Neural crest cell (in vitro differentiated cells): Measurements from ENCODE around the gene FBLN1. TPM values are rescaled to one million over a fixed set of nuclear protein-coding genes. Genes with fewer than 3 reads are reported as not detected.

Experiments
- DNase-seq: peaks from one replicate; pipeline ENCODE4 v3.0.0; 2021; ENCODE audit warnings: low read depth, mixed read lengths, low spot score
- H3K27ac Mint-ChIP-seq: one replicate; pipeline ENCODE4 v1.8.0; 2021; ENCODE audit warnings: mild to moderate bottlenecking, mixed read lengths; ENCODE audit not compliant: unreplicated experiment
- H3K27me3 Mint-ChIP-seq: 2 replicates; pipeline ENCODE4 v1.8.0; 2021; ENCODE audit warnings: low read depth, mild to moderate bottlenecking, mixed read lengths
- H3K36me3 Mint-ChIP-seq: 2 replicates; pipeline ENCODE4 v1.8.0; 2021; ENCODE audit warnings: low read depth, mild to moderate bottlenecking, mixed read lengths
- H3K4me1 Mint-ChIP-seq: 2 replicates; pipeline ENCODE4 v1.8.0; 2021; ENCODE audit warnings: mixed read lengths
- H3K4me3 Mint-ChIP-seq: one replicate; pipeline ENCODE4 v1.8.0; 2021; ENCODE audit warnings: mild to moderate bottlenecking, mixed read lengths
- H3K9me3 Mint-ChIP-seq: 2 replicates; pipeline ENCODE4 v1.8.0; 2021; ENCODE audit warnings: mixed read lengths
- total RNA-seq: library from RNA; stranded (reverse); gene quantifications from 2 replicates; pipeline ENCODE4 v1.2.1, GENCODE V29; 2021
- TF ChIP-seq, protein P1 (sequence below): fragments of 200-600 bp; sonication (generic); conservative IDR thresholded peaks from 2 replicates; pipeline ENCODE4 v1.5.0; 2021; ENCODE audit warnings: antibody characterized with exemption, mild to moderate bottlenecking

Gene FBLN1
- total RNA-seq, 1 donor from 2014 or later: 163 TPM

DNA sequence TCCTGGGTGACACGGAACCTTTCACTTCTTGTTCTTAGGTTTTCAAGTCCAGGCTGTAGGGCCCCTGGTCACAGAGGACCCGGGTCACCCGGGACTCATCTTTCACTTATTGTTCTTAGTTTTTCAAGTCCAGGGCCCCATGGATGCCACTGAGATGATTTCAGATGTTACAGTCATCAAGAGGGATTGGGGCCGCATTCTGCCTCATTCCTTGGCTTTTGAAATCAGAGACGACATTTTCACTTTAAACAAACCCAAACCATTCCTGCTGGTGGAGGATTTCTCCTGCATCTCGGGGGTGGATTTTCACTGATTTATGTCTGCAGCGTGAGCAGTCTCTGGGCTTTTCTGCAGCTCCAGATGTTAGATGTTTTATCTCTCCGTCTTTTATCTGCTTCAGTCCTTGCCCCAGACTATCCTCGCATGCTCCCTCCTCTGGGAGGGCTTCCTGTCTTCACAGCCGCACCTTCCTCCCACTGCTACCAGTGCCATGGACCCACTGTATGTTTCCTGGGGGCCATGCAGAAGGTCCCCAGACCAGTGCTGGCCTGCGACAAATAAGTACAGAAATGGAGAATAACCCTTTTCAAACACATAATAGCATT lies 27.4 kb downstream of the FBLN1 start:
- H3K9me3 Mint-ChIP-seq: no peaks in the 10 kb centered on the region
- peaks cover 5% of the 10 kb centered on the region for H3K4me1 Mint-ChIP-seq
- H3K4me3 Mint-ChIP-seq: no peak overlapping the region
- no peak overlapping the region for H3K27ac Mint-ChIP-seq
- no peak for DNase-seq
- H3K36me3 Mint-ChIP-seq: peaks cover 4% of the 10 kb centered on the region
- TF ChIP-seq, protein P1, sequence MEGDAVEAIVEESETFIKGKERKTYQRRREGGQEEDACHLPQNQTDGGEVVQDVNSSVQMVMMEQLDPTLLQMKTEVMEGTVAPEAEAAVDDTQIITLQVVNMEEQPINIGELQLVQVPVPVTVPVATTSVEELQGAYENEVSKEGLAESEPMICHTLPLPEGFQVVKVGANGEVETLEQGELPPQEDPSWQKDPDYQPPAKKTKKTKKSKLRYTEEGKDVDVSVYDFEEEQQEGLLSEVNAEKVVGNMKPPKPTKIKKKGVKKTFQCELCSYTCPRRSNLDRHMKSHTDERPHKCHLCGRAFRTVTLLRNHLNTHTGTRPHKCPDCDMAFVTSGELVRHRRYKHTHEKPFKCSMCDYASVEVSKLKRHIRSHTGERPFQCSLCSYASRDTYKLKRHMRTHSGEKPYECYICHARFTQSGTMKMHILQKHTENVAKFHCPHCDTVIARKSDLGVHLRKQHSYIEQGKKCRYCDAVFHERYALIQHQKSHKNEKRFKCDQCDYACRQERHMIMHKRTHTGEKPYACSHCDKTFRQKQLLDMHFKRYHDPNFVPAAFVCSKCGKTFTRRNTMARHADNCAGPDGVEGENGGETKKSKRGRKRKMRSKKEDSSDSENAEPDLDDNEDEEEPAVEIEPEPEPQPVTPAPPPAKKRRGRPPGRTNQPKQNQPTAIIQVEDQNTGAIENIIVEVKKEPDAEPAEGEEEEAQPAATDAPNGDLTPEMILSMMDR: no peak
- H3K27me3 Mint-ChIP-seq: no peaks in the 10 kb centered on the region

DNA sequence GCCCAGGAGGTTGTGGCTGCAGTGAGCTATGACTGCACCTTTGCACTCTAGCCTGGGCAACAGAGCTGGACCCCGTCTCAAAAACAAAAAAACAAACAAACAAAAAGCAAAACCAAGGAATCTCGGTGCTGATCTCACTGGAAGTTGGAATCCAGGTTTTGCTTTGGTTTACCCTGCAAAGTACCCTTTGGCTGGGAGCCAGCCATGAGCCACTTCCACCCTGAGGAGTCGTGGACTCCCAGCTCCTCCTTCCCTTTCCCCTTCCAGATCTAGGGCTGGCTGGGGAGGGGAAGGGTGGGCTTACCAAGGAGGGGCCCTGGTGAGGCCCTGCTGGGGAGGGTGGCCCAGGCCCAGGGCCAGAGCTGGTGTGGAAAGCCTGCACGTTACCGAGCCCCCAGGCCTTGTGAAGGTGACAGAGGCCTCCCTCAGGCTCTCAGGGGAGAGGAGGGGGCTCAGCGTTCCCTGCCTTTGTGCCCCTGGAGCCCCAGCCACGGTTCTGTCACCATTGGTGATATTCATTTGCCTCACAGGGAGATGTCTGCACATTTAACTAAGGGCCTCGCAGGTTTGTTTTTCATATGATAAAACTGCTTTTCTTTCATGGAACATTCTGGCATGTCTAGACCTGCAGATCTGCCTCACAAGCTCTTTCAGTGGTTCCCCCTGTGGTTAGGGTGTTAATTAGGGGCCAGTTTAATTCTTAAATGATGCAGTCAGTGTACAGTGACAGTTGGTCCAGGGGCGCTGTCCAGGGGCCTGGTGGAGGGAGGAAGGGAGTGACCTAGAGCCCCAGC lies 29.0 kb downstream of the FBLN1 start:
- Mint-ChIP-seq H3K4me1 (peaks cover 5% of the 10 kb centered on the region), H3K36me3 (peaks cover 4% of the 10 kb centered on the region), H3K4me3 (no peak overlapping the region), H3K27ac (no peak overlapping the region), H3K27me3 (no peaks in the 10 kb centered on the region), H3K9me3 (no peaks in the 10 kb centered on the region)
- TF ChIP-seq, protein P1: no peak
- DNase-seq: no peak

DNA sequence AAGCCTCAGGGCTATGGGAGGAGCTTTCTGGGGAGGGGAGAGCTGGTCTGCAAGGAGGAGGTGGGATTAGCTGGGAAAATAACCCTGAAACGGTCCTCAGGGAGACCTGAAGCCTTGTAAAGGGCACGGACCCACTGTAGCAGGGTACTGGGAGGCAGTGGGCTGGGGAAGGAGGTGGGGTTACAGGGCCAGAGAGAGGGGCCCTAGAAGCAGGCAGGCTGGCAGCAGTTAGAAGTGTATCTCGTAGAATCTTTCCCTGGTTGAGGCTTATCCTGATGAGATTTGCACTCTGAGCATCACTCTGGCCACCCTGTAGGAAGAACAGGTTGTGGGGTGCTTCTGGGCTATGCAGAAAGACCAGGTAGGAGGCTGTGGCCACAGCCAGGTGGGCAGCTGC lies 29.6 kb downstream of the FBLN1 start:
- peaks cover 4% of the 10 kb centered on the region for H3K36me3 Mint-ChIP-seq

DNA sequence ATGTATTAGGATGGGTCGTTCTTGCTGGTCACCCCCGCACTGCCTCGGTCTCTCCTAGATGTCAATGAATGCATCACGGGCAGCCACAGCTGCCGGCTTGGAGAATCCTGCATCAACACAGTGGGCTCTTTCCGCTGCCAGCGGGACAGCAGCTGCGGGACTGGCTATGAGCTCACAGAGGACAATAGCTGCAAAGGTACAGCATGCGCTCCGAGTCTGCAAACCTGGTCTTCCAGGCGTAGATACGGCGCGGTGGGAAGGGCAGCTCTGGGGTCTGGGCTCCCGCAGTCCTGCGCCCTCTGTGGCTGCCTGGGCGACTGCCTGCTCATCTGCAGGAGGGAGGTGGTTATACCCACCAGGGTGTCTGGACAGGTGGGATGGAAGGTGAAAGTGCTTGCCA lies 31.0 kb downstream of the FBLN1 start:
- TF ChIP-seq, protein P1: no peak
- H3K27ac Mint-ChIP-seq: no peak overlapping the region
- H3K27me3 Mint-ChIP-seq: peaks cover 2% of the 10 kb centered on the region
- H3K36me3 Mint-ChIP-seq: no peaks in the 10 kb centered on the region
- no peak for DNase-seq
- no peak overlapping the region for H3K4me3 Mint-ChIP-seq
- peaks cover 8% of the 10 kb centered on the region for H3K4me1 Mint-ChIP-seq
- H3K9me3 Mint-ChIP-seq: no peaks in the 10 kb centered on the region

More for the DNA sequence above, 29.6 kb downstream of the FBLN1 start:
- Mint-ChIP-seq H3K4me3 (no peak overlapping the region), H3K27ac (peak overlapping the region; percentile 88), H3K27me3 (no peaks in the 10 kb centered on the region), H3K9me3 (no peaks in the 10 kb centered on the region), H3K4me1 (peaks cover 5% of the 10 kb centered on the region)
- DNase-seq: no peak
- TF ChIP-seq, protein P1: no peak

DNA sequence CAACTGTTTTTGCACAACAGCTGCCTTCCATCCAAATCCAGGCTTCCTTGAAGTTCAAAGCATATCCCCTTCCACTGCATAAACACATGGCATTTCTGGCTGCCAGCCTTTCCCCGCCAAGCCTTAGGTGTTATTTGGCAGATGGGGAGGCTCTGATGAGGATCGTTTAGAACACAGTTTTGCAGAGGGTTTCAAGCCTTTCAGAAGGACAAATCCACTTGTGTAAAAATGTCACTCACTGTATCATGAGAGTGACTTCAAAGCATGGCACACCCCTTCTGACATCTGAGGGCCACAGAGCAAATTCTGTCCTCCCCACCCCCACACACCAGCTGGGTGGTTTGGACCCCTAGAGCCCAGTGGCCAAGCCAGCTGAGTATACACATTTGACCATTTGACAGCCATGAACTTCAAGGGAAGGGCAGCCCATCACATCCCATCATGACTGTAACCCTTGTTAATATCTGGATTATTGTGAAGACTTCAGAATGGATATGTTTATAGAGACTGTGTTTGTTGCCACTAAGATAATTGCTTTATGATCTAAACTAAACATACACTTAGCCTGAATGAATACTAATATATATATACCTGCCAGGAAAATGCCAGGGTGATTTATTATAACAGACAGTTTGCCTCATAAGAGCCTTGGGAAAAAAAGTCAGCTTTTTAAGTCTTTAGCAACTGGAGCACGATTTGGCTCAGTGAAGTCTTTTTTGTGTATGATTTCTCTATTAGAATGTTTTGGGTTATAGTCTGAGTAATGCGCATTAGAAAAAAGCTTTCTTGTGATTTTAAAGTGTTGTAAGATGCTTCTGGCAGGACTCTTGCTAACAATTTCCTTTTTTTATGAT lies 31.9 kb downstream of the FBLN1 start:
- Mint-ChIP-seq H3K4me3 (no peak overlapping the region), H3K27me3 (peaks cover 2% of the 10 kb centered on the region), H3K4me1 (peaks cover 8% of the 10 kb centered on the region), H3K9me3 (no peaks in the 10 kb centered on the region), H3K27ac (no peak overlapping the region), H3K36me3 (no peaks in the 10 kb centered on the region)
- no peak for DNase-seq
- TF ChIP-seq, protein P1: no peak
